ENCODE measurements around the gene CITED2. TPM values are rescaled to one million over a fixed set of nuclear protein-coding genes. Genes with fewer than 3 reads are reported as not detected.

The CITED2 gene
- total and polyA plus RNA-seq, 8 donors = 8.0 to 75.1 (median 38.2) TPM

DNA sequence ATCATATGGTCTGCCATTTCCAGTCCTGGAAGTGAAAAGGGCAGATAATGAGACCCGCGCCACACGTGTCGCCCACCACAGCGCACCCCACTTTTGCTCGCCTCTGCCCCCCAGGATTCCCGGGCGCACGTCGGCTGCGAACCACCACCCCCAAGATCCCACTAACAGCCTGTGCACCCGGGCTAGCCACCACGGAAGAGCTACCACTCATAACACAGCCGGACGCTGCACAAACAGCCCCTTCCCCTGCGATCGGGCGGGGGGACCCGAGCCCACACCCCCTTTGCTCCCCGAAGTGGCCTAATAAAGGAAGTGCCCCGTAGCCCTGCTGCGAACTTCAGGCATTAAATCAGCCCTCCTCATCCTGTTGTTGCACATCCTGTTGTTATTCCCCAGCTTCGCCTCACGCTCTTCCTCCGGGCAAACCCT is 506 bp downstream of the CITED2 start:
- Histone ChIP-seq H3K9me3 (no peaks in the 10 kb centered on the region), H3K4me3 (peak overlapping the region; percentile 74 to 93 (median 88)), H3K27me3 (no peaks in the 10 kb centered on the region), H3K36me3 (no peaks in the 10 kb centered on the region), H3K4me1 (peaks cover 4 to 27% (median 25%) of the 10 kb centered on the region in 3 donors), H3K27ac (peak overlapping the region; percentile 96 to 99 (median 98))
- TF ChIP-seq, protein P1, sequence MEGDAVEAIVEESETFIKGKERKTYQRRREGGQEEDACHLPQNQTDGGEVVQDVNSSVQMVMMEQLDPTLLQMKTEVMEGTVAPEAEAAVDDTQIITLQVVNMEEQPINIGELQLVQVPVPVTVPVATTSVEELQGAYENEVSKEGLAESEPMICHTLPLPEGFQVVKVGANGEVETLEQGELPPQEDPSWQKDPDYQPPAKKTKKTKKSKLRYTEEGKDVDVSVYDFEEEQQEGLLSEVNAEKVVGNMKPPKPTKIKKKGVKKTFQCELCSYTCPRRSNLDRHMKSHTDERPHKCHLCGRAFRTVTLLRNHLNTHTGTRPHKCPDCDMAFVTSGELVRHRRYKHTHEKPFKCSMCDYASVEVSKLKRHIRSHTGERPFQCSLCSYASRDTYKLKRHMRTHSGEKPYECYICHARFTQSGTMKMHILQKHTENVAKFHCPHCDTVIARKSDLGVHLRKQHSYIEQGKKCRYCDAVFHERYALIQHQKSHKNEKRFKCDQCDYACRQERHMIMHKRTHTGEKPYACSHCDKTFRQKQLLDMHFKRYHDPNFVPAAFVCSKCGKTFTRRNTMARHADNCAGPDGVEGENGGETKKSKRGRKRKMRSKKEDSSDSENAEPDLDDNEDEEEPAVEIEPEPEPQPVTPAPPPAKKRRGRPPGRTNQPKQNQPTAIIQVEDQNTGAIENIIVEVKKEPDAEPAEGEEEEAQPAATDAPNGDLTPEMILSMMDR (IDR thresholded peaks at IDR 0.05) = no peak
- FAIRE-seq (no peak), ATAC-seq (peak in 1 of 4 donors; percentile 1), DNase-seq (peak in 1 of 6 donors; percentile 80)
- intact Hi-C loops (cut with DNase I) = loop anchor here in 2 of 3 donors (5.0 to 10.0 kb wide), 5 partner anchors 211 to 1541 kb away; no protein-coding TSS in a partner anchor
- 0 to 1% methylated on average over 25 of the region's 25 CpGs for WGBS, 2 donors

- no peaks in the 10 kb centered on the region for H3K36me3 ChIP-seq
- FAIRE-seq = no peak
- H3K27me3 ChIP-seq = no peaks in the 10 kb centered on the region
- intact Hi-C loops (cut with DNase I) = loop anchor here in 2 of 3 donors (5.0 to 10.0 kb wide), 5 partner anchors 211 to 1541 kb away; no protein-coding TSS in a partner anchor
- TF ChIP-seq, protein P1 (IDR thresholded peaks at IDR 0.05) = peak in 2 of 4 donors; percentile 19 to 20
- peak overlapping the region; percentile 74 to 93 (median 88) for H3K4me3 ChIP-seq
- no peaks in the 10 kb centered on the region for H3K9me3 ChIP-seq
- DNase-seq = peak; percentile 49 to 88 (median 74)
- WGBS, 2 donors = 0% methylated on average over 52 to 57 of the region's 57 CpGs
- H3K27ac ChIP-seq = peak overlapping the region; percentile 96 to 99 (median 98)
- peaks cover 4 to 27% (median 27%) of the 10 kb centered on the region in 3 donors for H3K4me1 ChIP-seq
- peak; percentile 2 to 8 (median 4) for ATAC-seq
These were observed 1.1 kb downstream of the CITED2 start for GRCh38 chr6:139373154-139373927.

DNA sequence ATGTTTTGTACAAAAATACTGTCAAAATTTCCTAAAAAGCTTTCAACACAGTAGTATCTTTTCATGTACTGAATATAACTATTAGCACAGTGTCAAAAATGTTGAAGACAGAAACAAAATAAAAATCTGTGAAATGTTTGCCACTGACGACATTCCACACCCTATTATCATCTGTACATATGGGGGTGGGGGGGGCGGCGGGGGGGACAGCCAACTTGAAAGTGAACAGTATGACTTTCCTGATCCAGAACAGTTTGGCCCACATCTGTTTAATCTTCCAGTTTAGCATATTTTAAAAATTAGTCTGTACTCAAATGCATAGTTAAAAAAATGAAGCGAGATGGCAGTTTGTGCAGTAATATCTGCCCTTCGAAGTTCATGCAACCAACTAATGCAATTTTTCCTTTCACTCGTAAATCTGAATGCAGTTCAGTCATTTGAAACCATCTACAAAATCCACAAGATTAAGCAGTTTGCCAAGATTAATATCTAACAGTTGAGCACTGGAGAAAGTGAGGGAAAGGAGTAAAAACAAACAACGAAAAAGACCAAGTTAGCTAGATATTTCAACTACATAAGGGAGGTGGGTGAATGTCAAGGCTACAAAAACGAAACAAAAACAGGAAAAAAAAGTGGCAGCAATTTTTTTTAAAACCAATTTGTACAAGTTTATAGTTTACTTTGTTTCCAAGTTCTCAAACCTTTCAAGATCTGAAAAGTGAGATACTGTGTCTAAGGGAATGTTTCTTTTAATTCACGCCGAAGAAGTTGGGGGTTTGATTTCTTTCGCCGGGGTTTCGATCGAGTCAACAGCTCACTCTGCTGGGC is 1.9 kb downstream of the CITED2 start:
- Histone ChIP-seq H3K36me3 (no peaks in the 10 kb centered on the region), H3K4me1 (peaks cover 4 to 27% (median 27%) of the 10 kb centered on the region in 3 donors), H3K4me3 (peak overlapping the region; percentile 74 to 93 (median 88)), H3K27ac (peak overlapping the region; percentile 96 to 99 (median 98)), H3K27me3 (no peaks in the 10 kb centered on the region), H3K9me3 (no peaks in the 10 kb centered on the region)
- intact Hi-C loops (cut with DNase I) = loop anchor here in 2 of 3 donors (5.0 to 10.0 kb wide), 5 partner anchors 212 to 1542 kb away; no protein-coding TSS in a partner anchor
- FAIRE-seq (no peak), DNase-seq (no peak), ATAC-seq (no peak)
- TF ChIP-seq, protein P1 (IDR thresholded peaks at IDR 0.05) = no peak
- WGBS, 2 donors = 0 to 1% methylated on average over 14 of the region's 14 CpGs

DNA sequence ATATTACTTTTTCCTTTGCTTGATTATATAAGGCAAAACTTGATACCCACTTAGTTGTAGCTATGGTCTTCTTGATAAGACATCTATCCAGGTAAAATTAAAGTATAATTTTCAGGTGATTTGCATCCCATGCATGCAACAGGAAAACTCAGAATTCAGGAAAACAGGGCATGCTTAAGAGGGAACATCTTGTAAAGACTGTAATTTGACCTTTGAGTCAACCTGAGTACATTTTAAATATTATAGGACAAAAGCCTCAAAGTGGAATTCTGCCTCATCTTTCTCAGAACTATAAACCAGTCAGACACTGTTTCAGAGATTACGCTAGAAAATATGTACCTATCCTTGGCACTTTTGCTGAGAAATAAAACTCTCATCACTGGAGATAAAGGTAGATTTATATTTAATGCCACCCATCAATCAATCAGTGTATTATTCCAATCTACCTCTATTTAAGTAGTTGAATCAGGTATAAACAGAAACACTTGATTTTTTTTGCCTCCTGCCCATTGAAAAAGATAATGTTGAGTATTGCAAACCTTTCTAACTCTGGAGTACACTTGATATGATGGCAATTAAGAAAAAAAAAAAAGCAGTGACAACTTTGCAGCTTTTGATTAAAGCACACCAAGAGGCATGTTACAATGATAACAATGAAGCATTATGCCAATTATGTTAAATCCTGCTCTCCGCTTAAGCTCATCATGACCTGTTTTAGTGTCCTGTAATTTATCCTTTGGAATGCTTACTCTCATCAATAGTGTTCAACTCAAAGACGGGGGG is 2.8 kb downstream of the CITED2 start:
- Histone ChIP-seq H3K9me3 (no peaks in the 10 kb centered on the region), H3K36me3 (no peaks in the 10 kb centered on the region), H3K4me3 (peak overlapping the region; percentile 74 to 93 (median 88)), H3K4me1 (peaks cover 4 to 23% (median 21%) of the 10 kb centered on the region in 3 donors), H3K27me3 (no peaks in the 10 kb centered on the region), H3K27ac (peak overlapping the region in 2 of 4 donors; percentile 97 to 99)
- TF ChIP-seq, protein P1 (IDR thresholded peaks at IDR 0.05) = no peak
- no peak for FAIRE-seq
- intact Hi-C loops (cut with DNase I) = loop anchor here in 2 of 3 donors (5.0 to 10.0 kb wide), 5 partner anchors 213 to 1543 kb away; no protein-coding TSS in a partner anchor
- DNase-seq = no peak
- no peak for ATAC-seq
- 2 to 7% methylated on average over 3 of the region's 3 CpGs for WGBS, 2 donors
